HFFc6 (cell line): ENCODE measurements around the gene SMAD1. TPM values are rescaled to one million over a fixed set of nuclear protein-coding genes. Genes with fewer than 3 reads are reported as not detected.
A peak's percentile ranks its signal among the peaks of the same experiment; 100 is the strongest.

Source experiments
- DNase-seq: peaks from one replicate; pipeline ENCODE4 v3.0.0-alpha.2; 2018
- H3K27ac Mint-ChIP-seq: 2 replicates; pipeline ENCODE4 v1.8.0; 2020; ENCODE audit warnings: mild to moderate bottlenecking, mixed read lengths
- H3K27me3 Mint-ChIP-seq: 2 replicates; pipeline ENCODE4 v1.8.0; 2021; ENCODE audit warnings: mild to moderate bottlenecking, moderate library complexity, mixed read lengths; ENCODE audit not compliant: insufficient read depth
- H3K36me3 Mint-ChIP-seq: 2 replicates; pipeline ENCODE4 v1.8.0; 2021; ENCODE audit warnings: low read depth, mixed read lengths
- H3K4me1 Mint-ChIP-seq: 2 replicates; pipeline ENCODE4 v1.8.0; 2020; ENCODE audit warnings: low read depth, mixed read lengths
- H3K4me3 Mint-ChIP-seq: 2 replicates; pipeline ENCODE4 v1.8.0; 2020; ENCODE audit warnings: mild to moderate bottlenecking, moderate library complexity, mixed read lengths
- H3K9me3 Mint-ChIP-seq: 2 replicates; pipeline ENCODE4 v1.8.0; 2020; ENCODE audit warnings: mild to moderate bottlenecking, mixed read lengths
- CTCF ChIP-seq: fragments of 200-600 bp; sonication (generic); IDR thresholded peaks from 2 replicates; pipeline ENCODE4 v1.5.0; 2021; ENCODE audit warnings: antibody characterized with exemption, mild to moderate bottlenecking
- total RNA-seq, 6 experiments: library from RNA; stranded (reverse); fragmentation: NEBNext Ultra II Directional; extraction: Animal tissue kit (Norgen Biotek cat#: 25700); gene quantifications; 2 replicates in 1 of 6; 3 replicates in 5 of 6; pipeline ENCODE4 v1.2.3, GENCODE V29; 2021

SMAD1 gene
- total RNA-seq, 6 experiments from 2014 or later, result 9.2 to 11.2 (median 10.3) TPM

GRCh38 chr4:145452447-145453162 is 29.0 kb upstream of the SMAD1 start:
- Mint-ChIP-seq H3K4me1 (no peaks in the 10 kb centered on the region), H3K4me3 (no peak overlapping the region), H3K36me3 (no peaks in the 10 kb centered on the region), H3K27ac (no peak overlapping the region), H3K9me3 (no peaks in the 10 kb centered on the region), H3K27me3 (peaks cover 4% of the 10 kb centered on the region; the same call in 1 of the 2 replicates)
- no peak for TF ChIP-seq CTCF
- DNase-seq, result no peak

GRCh38 chr4:145453163-145453520 is 28.5 kb upstream of the SMAD1 start:
- Mint-ChIP-seq H3K4me1 (no peaks in the 10 kb centered on the region), H3K36me3 (no peaks in the 10 kb centered on the region), H3K27me3 (peaks cover 4% of the 10 kb centered on the region; the same call in 1 of the 2 replicates), H3K9me3 (no peaks in the 10 kb centered on the region), H3K27ac (no peak overlapping the region), H3K4me3 (no peak overlapping the region)
- DNase-seq, result no peak
- no peak for TF ChIP-seq CTCF

GRCh38 chr4:145473203-145473602 is 8.4 kb upstream of the SMAD1 start:
- Mint-ChIP-seq H3K9me3 (peaks cover 7% of the 10 kb centered on the region), H3K36me3 (no peaks in the 10 kb centered on the region), H3K27me3 (peaks cover 4% of the 10 kb centered on the region), H3K4me1 (no peaks in the 10 kb centered on the region), H3K4me3 (no peak overlapping the region), H3K27ac (no peak overlapping the region)
- DNase-seq, result no peak
- TF ChIP-seq CTCF, result no peak

- H3K27ac Mint-ChIP-seq, result no peak overlapping the region
- peaks cover 13% of the 10 kb centered on the region for H3K4me1 Mint-ChIP-seq
- no peak for TF ChIP-seq CTCF
- H3K27me3 Mint-ChIP-seq, result peaks cover 2% of the 10 kb centered on the region
- peak overlapping the region; percentile 86 for H3K4me3 Mint-ChIP-seq
- no peak for DNase-seq
- no peaks in the 10 kb centered on the region for H3K9me3 Mint-ChIP-seq
- H3K36me3 Mint-ChIP-seq, result no peaks in the 10 kb centered on the region
Observed at GRCh38 chr4:145480257-145480656, 1.4 kb upstream of the SMAD1 start.

- DNase-seq, result no peak
Observed at GRCh38 chr4:145481942-145482208, 222 bp downstream of the SMAD1 start.

More at GRCh38 chr4:145481942-145482208, 222 bp downstream of the SMAD1 start:
- Mint-ChIP-seq H3K27me3 (no peaks in the 10 kb centered on the region; the same call in 1 of the 2 replicates), H3K4me1 (peaks cover 13% of the 10 kb centered on the region), H3K27ac (peak overlapping the region; percentile 62), H3K9me3 (no peaks in the 10 kb centered on the region), H3K36me3 (no peaks in the 10 kb centered on the region), H3K4me3 (peak overlapping the region; percentile 86)
- TF ChIP-seq CTCF, result no peak
